ENCODE measurements around the gene CLDND1. TPM values are rescaled to one million over a fixed set of nuclear protein-coding genes. Genes with fewer than 3 reads are reported as not detected.

CLDND1 gene
- total RNA-seq, result 116 and 134 TPM in 2 replicates

DNA sequence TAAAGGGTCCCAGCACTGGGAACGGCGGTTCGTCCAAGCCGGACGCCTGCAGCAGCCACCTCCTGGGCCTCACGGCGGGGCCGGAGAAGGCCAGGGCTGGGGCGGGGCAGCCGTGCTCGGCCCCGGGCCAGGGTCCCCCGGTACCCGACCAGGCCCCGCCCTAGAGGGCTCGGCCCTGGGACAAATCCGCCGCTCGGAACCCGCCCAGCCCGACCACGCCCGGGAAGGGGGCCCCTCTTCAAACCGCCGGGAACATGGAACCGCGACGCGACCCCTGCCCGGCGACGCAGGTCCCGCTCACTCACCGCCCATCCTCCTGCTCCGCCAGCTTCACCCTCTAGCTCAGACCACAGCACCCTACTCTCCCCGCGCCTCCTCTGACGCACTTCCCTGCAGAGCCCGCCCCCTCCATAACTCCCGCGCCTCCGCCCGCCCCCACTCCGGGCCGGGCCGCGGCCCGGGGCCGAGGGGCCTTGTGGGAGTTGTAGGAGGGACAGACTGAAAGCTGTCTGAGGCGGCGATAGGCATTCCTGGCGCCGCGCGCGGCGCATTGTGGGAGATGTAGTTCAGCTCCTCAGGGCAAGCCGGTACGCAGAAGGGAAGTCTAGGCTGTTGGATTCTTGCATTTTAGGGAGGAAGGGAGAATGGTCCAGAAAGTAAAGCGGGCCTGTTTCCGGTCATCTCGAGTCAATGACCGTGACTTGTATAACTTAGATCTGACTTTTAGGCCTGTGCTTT, at the start of gene CLDND1:
Gene CLDND1, minus strand, starts transcription at position 359 of the 738 bp plus-strand sequence. CDS start 1,478 bp downstream, outside the sequence.

DNA sequence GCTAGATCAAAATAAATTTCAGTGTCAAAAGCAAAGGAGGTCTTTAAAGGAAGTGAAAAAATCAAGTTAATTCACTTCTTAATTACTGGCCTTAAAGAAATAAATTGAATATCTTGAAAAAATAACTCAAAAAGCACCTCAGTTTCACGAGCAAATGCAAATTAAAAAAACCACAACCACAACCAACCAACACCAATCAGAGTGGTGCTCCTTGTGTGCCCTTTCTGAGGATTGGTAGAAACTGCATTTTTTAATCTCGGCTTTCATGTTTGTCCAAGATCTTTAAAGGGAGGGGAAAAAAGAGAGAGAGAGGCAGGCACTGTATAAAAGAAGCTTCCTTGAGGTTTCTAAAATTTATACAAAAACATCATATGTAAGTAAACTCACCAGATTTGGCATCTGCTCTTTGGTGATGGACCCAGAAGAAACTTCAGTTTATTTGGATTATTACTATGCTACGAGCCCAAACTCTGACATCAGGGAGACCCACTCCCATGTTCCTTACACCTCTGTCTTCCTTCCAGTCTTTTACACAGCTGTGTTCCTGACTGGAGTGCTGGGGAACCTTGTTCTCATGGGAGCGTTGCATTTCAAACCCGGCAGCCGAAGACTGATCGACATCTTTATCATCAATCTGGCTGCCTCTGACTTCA, 9.0 kb upstream of the CLDND1 start, which contains the start of gene GPR15:
Gene GPR15, plus strand, starts transcription at position 357 of the 653 bp plus-strand sequence. Its CDS starts 56 bp downstream, at position 413.

DNA sequence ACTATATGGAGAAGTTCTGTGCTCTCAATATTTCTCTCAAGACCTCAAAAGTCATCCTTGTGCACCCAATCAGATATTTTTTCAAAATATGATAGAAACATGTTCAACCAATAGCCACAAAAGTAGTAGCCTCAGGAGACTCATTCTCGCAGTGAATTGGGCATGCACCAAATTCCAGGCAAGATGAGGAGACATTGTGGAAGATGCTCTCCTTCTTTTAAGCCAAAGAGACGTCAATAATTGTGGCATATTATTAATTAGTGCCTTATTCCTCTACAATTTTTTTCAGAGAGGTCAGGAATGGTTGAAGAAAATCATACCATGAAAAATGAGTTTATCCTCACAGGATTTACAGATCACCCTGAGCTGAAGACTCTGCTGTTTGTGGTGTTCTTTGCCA, 25.3 kb downstream of the CLDND1 start, which contains the start of gene OR5K2:
Gene OR5K2, plus strand, starts transcription at position 301 of the 400 bp plus-strand sequence. Its CDS starts 0 bp downstream, at position 301.

Other genes with a start within 250 kb of the CLDND1 start
- not detected in 2 replicates for gene OR5H2, start 240.4 kb downstream of the CLDND1 start, total RNA-seq
- not detected in 2 replicates for gene OR5K4, start 169.0 kb downstream of the CLDND1 start, total RNA-seq
- not detected in 2 replicates for gene OR5K3, start 132.2 kb downstream of the CLDND1 start, total RNA-seq
- not detected in 2 replicates for gene OR5K1, start 59.7 kb downstream of the CLDND1 start, total RNA-seq
- gene OR5K2, start 25.2 kb downstream of the CLDND1 start, total RNA-seq, result not detected in 2 replicates
- not detected in 2 replicates for gene GPR15, start 9.1 kb upstream of the CLDND1 start, total RNA-seq
- gene CPOX, start 70.7 kb upstream of the CLDND1 start, total RNA-seq, result 37.4 and 48.8 TPM in 2 replicates
- 14.3 and 25.8 TPM in 2 replicates for gene ST3GAL6, start 240.4 kb upstream of the CLDND1 start, total RNA-seq

Data from smooth muscle cell of the umbilical artery (primary cell).